GM12801 (cell line): ENCODE measurements around the gene TAF12.

Source experiments
- TF ChIP-seq, protein P1 (sequence below): IDR thresholded peaks from one replicate; pipeline ENCODE4 v1.5.1; 2011; ENCODE audit warnings: control low read depth; ENCODE audit not compliant: insufficient read length; ENCODE audit errors: extremely low read depth

TAF12 gene

DNA sequence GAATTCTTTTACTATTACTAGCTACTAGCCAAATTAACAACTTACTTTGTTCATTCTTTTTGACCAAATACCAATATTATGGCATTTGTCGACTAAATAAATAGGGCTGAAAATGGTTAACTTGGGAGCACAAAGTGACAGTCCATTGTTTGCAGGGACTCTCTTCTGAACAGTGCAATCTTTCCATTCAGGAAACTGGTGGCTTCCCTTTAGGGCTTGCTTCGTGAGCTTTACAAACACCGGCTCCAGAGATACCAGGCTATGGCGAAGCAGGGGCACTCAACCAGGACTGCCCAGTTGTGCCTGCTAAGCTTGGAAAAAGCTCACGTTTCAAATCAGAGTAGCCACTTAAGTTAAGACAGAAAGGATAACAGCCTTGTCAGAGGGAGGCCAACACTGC is 38.5 kb downstream of the TAF12 start:
- TF ChIP-seq, protein P1, sequence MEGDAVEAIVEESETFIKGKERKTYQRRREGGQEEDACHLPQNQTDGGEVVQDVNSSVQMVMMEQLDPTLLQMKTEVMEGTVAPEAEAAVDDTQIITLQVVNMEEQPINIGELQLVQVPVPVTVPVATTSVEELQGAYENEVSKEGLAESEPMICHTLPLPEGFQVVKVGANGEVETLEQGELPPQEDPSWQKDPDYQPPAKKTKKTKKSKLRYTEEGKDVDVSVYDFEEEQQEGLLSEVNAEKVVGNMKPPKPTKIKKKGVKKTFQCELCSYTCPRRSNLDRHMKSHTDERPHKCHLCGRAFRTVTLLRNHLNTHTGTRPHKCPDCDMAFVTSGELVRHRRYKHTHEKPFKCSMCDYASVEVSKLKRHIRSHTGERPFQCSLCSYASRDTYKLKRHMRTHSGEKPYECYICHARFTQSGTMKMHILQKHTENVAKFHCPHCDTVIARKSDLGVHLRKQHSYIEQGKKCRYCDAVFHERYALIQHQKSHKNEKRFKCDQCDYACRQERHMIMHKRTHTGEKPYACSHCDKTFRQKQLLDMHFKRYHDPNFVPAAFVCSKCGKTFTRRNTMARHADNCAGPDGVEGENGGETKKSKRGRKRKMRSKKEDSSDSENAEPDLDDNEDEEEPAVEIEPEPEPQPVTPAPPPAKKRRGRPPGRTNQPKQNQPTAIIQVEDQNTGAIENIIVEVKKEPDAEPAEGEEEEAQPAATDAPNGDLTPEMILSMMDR, result no peak

DNA sequence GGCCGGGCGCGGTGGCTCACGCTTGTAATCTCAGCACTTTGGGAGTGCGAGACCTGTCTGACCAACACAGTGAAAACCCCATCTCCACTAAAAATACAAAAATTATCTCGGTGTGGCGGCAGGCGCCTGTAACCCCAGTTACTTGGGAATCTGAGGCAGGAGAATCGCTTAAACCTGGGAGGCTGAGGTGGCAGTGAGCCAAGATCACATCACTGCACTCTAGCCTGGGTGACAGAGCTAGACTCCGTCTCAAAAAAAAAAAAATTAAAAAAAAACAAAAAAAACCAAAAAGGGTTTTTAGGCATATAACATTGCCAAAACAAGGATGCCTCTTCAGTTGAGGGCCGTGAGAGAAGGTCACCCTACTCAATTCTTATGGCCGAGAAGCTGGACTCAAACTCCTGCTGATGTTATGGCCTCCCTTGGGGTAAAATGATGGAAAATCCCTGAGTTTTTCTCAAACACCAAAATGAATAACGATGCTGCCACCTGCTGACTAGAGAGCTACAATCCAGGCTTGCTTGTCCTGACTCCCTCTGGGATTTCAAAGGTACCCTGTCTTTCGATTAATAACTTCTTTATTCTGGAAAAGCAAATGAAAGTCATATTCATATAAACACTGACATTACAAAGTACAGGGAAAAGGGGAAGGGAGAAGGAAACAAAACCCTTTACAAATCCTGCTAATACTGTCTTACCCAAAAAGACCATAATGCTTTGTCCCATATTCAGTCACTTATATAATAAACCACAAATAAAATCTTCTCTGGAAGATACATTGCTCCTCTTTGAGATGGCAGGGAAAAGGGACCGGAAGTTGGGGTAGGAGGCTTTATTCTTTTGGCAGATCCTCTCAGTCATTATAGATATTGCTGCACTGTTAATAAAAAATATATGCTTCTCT is 40.1 kb downstream of the TAF12 start:
- TF ChIP-seq, protein P1, result no peak

DNA sequence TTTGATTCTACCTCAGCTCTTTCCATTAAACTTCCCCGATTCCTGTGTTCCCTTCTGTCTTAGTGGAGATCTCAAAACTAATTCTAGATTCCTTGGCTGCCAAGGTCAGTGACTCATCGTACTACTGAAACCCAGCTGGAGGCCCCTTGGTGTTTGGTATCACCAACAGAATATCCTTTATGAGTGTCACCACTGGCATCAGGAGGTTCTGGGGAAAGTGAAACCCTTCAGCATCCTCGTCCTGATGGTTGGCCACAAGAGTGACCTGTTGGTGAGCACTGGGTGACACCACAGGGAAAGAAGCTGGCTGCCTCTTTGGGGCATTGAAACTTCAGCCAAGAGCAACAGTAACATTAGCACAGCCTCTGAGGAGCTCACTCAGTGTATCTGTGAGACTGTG is 41.2 kb downstream of the TAF12 start:
- TF ChIP-seq, protein P1, result no peak

DNA sequence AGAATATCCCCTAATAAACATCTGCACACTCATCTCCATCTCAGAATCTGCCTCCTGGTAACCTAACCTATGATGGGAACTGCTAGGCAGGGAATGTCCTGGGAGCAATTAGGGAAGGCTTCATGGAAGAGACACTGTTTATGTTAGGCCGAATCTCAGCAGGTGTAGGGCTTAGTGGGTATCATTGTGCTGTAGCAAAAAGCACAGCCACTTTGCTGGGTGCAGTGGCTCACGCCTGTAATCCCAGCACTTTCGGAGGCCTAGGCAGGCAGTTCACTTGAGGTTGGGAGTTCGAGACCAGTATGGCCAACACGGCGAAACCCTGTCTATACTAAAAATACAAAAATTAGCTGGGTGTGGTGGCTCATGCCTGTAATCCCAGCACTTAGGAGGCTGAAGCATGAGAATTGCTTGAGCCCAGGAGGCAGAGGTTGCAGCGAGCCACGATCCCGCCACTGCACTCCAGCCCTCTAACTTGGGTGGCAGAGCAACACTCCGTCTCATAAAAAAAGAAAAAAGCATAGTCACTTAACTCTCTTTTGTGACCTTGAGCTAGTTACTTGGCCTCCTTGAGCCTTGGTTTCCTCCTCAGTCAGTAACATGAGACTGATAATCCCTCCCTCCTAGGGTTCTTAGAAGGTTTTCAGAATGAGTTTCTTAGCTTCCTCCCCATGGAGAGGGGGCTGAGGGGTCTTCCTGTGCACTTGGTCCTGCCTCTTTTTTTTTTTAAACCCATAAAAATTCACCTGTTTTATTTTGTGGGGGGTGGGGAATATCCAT is 47.3 kb downstream of the TAF12 start:
- TF ChIP-seq, protein P1, result no peak

DNA sequence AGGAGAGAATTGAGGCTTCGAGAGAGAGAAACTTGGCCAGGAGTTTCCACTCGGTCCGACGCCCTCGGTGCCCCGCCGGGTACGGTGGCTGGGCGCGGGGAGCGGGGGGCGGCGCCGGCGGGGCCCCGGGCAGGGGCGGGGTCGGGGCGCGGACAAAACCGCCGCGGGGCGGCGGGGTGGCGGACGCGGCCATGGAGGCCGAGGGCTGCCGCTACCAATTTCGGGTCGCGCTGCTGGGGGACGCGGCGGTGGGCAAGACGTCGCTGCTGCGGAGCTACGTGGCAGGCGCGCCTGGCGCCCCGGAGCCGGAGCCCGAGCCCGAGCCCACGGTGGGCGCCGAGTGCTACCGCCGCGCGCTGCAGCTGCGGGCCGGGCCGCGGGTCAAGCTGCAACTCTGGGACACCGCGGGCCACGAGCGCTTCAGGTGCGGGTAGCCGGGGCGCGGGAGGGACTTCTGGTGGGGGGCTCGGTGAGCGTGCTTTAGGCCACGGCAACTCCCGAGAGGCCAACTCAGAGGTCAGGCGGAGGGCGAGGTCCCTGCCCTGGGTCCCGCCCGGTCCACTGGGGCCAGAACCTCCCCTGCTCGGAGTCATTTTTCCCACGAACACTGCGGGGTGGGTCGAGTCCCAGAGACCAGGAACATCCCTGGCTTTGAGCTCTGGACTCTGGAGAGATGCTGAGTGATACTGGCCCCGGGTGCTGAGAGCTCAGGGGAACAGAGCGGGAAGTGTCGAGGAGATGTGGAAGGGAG is 50.4 kb downstream of the TAF12 start:
- TF ChIP-seq, protein P1, result no peak

DNA sequence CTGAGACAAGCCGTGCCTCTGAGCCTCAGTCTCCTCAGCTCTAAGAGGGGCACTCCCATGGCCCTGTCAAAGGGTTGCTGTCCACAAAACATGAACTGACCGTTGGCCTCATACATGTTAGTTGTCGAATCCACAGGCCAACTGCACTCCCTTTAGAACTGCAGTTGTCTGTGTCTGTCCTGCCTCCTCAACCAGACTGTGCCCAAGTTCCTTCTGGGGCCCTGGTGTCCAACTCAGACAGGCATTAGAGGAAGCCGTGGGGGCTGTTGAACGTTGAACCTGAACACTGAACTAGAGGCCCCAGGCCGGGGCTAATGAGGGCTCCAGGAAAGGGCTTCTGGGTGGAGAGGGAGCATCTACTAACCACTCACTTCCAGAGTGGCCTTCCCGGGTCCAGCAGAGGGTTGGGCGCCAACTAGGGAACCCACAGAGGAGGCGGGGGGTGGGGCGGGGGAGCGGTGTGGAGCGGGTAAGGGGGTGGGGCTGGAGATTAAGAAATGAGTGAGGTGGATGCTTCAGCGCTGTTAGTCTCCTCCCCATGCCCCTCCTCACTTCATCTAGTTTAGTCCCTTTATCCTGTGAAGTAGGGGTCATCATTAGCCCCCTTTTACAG is 51.1 kb downstream of the TAF12 start, which contains the start of gene RAB42:
RAB42 (plus strand) TSS at position 558 of the 613 bp plus-strand sequence. CDS start 247 bp downstream, outside the sequence.
- TF ChIP-seq, protein P1, result no peak
